Measurements from ENCODE around the gene MUC5AC.
"Not testable (repeated sequence)": the region's sequence is repeated elsewhere in the genome, so short reads cannot be mapped to it uniquely, and the experiment has no call there.

MUC5AC gene

DNA sequence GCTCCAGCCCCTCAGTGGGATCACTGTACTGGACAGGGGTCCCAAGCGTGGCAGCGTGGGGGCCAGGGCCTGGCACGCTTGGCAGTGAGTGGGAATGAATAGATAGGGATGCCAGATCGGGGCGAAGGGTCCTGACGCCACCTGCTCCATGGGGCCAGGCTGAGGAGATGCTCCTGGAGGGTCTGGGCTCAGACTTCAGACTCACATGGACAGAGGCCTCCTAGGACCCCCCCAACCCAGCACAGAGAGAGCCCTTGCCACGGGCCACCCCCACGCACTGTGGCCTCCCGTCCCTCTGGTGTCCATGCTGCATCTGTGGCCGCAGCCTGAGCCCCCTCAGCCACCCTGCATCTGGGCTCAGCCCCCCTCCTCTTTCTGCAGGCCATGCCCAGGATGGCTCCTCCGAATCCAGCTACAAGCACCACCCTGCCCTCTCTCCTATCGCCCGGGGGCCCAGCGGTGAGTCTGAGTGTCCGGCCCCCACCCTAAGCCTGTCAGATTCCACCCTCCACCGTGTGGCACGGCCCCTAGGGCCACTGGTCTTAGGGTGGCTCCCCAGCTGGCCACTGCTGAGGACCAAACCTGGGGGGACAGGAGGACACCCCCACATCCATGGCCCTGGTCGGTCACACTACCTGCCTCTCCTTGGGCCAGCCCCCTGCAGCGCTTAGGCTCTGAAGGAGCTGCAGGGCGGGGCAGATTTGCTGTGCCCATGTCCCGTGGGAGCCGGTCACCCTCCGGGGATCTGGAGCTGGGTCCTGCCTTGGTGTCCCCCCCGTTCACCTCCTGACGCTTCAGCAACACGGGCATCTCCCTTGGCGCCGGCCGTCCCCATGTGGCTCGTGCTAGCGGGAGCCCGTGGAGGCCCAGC lies 2.7 kb downstream of the MUC5AC start:
- DNase-seq (ENCODE audit: low read depth, low spot score): no peak

DNA sequence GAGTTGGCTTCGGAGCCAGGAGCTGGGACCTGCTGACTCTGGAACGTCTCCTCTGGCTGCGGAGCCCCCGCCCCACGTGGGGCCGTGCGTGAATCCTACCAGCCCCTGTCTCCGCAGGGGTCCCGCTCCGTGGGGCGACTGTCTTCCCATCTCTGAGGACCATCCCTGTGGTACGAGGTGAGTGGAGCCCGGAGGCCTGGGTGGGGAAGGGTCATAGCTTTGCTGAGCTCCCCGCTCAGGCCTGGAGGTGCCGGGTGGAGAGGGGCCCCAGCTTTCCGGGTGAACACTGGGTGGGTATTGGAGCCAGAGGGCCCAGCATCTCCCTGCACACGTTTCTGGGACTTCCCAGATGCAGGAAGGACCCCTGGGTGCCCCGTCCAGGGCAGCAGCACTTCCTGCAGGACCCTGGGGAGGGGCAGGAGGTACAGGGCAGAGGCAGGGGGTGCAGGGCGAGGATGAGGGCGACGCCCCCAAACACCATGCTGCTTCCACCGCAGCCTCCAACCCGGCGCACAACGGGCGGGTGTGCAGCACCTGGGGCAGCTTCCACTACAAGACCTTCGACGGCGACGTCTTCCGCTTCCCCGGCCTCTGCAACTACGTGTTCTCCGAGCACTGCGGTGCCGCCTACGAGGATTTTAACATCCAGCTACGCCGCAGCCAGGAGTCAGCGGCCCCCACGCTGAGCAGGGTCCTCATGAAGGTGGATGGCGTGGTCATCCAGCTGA lies 3.8 kb downstream of the MUC5AC start:
- DNase-seq (ENCODE audit: low read depth, low spot score): no peak

DNA sequence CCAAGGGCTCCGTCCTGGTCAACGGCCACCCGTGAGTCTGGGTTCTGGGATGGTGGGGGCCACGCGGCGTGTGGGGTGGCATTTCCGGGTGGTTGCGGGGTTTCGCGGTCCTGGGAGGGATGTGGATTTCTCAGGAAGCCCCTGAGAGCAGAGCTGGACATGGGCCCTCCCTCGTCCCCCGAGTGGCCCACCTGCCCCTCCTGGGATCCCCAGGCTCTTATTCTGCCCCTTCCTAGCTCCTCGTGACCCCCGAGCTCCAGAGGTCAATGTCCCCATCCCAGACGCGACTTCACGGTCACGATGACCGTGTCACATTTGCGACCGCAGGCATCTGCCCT lies 4.4 kb downstream of the MUC5AC start:
- DNase-seq (ENCODE audit: low read depth, low spot score): no peak

DNA sequence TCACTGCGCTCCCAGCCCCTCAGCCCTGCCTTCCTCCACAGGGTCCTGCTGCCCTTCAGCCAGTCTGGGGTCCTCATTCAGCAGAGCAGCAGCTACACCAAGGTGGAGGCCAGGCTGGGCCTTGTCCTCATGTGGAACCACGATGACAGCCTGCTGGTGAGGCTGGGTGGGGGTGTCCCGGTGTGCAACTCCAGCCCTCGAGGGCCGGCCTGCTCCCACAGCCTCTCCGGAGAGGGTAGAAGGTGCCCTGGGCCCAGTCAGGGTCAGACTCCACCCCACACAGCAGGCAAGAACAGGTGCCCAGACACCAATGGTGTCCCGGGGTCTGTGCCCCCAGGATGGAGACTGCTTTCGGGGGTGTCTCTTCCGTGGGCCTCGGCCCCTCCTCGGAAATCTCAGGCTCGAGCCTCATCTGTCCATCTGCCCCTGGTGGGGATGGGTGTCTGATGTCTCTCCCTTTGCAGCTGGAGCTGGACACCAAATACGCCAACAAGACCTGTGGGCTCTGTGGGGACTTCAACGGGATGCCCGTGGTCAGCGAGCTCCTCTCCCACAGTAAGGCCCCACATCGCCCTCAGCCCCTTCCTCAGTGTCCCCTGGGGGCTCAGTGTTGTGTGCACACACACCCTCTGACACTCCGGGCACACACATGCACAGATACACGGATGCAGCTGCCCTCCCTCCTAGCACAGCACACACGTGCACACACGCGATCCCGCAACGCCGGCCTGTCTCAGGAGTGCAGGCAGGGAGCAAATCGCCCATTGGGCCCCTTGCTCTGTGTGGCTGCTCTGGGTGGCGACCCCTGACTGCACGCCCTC lies 4.9 kb downstream of the MUC5AC start:
- DNase-seq (ENCODE audit: low read depth, low spot score): no peak

DNA sequence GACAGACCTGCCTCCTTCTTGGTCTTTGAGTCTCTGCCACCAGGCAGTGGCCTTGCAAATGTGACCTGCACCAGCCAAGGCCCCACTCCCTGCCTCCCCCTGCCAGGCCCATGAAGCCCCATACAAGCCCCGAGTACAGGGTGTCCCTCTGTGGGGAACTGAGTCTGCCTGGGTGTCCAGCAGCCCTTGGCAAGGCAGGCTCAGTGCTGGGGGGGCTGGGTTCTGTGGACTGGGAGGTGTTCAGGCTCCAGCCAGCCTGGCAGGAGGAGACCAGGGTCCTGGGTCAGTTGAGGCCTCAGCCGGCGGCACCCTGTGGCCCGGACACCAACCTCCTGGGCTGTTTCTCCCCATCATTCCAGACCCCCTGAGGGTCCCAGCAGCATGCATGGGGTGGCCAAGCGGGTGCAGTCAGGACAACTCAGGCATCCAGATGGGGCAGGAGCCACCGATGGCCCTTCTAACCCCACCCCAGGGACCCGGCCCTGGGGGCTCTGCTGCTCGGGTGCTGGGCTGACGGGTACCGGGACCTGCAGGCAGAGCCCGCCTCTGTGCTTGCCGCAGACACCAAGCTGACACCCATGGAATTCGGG lies 5.7 kb downstream of the MUC5AC start:
- no peak for DNase-seq (ENCODE audit: low read depth, low spot score)

DNA sequence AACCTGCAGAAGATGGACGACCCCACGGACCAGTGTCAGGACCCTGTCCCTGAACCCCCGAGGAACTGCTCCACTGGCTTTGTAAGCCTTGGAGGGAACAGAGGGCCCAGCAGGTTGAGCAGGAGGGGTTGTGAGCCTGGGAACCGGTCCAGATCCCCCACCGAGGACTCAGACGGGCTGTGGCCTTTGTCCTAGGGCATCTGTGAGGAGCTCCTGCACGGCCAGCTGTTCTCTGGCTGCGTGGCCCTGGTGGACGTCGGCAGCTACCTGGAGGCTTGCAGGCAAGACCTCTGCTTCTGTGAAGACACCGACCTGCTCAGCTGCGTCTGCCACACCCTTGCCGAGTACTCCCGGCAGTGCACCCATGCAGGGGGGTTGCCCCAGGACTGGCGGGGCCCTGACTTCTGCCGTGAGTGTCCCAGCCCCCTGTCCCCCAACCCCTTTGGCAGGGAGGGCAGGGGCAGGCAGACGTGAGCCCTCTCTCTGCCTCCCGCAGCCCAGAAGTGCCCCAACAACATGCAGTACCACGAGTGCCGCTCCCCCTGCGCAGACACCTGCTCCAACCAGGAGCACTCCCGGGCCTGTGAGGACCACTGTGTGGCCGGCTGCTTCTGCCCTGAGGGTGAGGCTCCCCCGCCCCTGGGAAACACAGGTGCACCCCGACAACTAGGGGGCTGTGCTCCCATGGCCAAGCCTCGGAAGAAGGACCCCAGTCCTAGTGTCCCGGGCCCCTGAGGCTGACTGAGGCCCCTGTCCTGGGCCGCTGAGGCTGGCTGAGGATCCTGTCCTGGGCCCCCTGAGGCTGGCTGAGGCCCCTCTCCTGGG lies 6.4 kb downstream of the MUC5AC start:
- DNase-seq (ENCODE audit: low read depth, low spot score): no peak

DNA sequence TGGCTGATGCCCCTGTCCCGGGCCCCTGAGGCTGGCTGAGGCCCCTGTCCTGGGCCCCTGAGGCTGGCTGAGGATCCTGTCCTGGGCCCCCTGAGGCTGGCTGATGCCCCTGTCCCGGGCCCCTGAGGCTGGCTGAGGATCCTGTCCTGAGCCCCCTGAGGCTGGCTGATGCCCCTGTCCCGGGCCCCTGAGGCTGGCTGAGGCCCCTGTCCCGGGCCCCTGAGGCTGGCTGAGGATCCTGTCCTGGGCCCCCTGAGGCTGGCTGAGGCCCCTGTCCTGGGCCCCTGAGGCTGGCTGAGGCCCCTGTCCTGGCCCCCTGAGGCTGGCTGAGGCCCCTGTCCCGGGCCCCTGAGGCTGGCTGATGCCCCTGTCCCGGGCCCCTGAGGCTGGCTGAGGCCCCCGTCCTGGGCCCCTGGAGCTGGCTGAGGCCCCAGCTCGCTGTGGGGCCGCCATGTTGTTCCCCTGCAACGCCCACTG lies 7.1 kb downstream of the MUC5AC start:
- not testable (repeated sequence) for DNase-seq (ENCODE audit: low read depth, low spot score)

DNA sequence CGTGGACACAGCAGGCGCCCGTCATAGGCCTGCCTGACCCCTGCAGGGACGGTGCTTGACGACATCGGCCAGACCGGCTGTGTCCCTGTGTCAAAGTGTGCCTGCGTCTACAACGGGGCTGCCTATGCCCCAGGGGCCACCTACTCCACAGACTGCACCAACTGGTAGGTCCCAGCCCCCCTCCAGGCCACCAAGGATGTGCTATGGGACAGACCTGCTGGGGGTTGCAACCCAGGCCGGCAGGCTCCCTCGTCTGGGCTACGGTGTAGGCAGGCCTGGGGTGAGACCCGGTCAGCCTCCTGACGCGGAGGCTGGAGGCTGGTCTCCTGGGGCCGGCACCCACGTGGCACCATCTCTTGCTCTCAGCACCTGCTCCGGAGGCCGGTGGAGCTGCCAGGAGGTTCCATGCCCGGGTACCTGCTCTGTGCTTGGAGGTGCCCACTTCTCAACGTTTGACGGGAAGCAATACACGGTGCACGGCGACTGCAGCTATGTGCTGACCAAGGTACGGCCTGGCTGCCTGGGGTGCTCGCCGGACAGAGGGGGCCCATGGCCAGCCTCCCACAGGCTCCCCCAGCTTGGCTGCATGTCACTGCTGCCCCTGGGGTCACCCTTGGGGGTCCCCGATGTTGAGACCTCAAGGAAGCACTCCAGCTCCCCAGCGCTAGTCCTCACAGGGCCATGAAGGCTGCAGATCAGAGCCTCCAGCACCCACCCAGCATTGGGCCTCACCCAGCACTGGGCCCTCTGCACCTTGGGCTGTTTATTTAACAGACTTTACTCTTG lies 7.7 kb downstream of the MUC5AC start:
- DNase-seq (ENCODE audit: low read depth, low spot score): no peak

DNA sequence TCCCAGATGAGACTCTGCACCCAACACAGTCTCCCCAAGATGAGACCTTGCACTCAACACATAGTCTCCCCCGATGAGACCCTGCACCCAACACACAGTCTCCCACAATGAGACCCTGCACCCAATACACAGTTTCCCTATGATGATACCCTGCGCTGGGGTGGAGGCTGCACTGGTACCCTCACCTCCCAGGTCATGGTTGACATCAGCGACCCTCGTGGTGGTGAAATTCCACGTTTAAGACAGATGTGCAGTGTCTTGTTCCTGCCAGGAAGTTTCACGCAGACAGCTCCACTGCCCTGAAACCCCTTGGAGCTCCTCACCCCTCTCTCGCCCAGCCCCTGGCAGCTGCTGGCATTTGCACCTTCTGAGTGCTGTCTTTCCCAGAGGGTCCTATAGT lies 9.5 kb downstream of the MUC5AC start:
- DNase-seq (ENCODE audit: low read depth, low spot score): no peak

DNA sequence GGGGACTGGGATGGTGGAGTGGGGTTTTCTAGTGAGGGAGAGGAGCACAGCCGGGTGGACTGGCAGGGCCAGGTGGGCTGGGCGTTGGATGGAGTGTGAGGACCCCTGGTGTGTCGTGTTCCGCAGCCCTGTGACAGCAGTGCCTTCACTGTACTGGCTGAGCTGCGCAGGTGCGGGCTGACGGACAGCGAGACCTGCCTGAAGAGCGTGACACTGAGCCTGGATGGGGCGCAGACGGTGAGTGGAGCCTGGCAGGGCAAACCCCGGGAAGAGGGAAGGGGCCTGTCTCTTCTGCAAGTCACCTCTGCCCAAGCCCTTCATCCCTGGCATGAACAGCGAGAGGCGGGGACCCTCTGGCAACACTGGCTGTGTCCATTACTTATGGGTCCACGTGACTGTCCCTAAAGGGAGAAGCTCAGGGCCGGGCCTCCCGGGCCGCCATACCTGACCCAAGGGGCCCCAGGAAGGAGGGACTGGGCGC lies 10.0 kb downstream of the MUC5AC start:
- DNase-seq (ENCODE audit: low read depth, low spot score): no peak

DNA sequence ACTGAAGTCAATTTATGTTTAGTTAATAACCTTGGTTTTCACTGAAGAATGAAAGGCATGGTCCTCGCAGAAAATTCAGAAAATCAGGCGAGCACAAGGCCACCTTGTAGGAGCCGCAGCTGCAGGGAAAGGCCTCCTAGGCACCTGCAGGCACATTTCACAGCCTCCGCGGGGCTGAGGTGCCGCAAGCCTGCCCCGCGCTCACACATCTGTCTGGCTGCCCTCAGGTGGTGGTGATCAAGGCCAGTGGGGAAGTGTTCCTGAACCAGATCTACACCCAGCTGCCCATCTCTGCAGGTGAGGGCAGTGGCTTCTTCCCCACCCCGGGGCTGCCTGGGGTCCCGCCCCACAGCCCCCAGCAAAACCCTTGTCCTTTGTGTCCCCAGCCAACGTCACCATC lies 10.5 kb downstream of the MUC5AC start:
- no peak for DNase-seq (ENCODE audit: low read depth, low spot score)

DNA sequence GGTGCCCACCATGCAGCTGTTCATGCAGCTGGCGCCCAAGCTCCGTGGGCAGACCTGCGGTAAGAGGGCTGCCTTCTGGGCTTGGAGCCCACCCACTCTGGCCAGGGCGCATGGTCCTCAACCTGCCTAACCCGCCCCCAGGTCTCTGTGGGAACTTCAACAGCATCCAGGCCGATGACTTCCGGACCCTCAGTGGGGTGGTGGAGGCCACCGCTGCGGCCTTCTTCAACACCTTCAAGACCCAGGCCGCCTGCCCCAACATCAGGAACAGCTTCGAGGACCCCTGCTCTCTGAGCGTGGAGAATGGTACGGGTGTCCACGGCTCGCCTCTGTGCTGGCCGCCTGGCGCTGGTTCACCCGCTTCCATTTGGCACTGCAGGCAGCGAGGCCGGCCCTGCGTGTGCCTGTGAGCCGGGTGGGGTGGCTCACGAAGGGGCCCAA lies 11.0 kb downstream of the MUC5AC start:
- DNase-seq (ENCODE audit: low read depth, low spot score): no peak

DNA sequence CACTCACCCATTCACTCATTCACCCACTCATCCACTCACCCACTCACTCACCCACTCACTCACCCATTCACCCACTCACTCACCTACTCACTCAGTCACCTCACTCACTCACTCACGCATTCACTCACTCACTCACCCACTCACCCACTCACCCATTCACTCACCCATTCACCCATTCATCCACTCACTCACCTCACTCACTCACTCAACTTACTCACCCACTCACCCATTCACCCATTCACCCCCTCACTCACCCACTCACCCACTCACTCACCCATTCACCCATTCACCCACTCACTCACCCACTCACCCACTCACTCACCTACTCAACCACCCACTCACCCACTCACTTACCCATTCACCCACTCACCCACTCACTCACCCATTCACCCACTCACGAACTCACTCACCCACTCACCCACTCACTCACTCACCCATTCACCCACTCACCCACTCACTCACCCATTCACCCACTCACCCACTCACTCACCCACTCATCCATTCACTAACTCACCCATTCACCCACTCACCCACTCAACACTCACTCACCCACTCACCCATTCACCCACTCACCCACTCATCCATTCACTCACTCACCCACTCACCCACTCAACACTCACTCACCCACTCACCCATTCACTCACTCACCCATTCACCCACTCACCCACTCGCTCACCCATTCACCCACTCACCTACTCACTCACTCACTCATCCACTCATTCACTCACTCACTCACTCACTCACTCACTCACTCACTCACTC lies 13.7 kb downstream of the MUC5AC start:
- DNase-seq (ENCODE audit: low read depth, low spot score): no peak

DNA sequence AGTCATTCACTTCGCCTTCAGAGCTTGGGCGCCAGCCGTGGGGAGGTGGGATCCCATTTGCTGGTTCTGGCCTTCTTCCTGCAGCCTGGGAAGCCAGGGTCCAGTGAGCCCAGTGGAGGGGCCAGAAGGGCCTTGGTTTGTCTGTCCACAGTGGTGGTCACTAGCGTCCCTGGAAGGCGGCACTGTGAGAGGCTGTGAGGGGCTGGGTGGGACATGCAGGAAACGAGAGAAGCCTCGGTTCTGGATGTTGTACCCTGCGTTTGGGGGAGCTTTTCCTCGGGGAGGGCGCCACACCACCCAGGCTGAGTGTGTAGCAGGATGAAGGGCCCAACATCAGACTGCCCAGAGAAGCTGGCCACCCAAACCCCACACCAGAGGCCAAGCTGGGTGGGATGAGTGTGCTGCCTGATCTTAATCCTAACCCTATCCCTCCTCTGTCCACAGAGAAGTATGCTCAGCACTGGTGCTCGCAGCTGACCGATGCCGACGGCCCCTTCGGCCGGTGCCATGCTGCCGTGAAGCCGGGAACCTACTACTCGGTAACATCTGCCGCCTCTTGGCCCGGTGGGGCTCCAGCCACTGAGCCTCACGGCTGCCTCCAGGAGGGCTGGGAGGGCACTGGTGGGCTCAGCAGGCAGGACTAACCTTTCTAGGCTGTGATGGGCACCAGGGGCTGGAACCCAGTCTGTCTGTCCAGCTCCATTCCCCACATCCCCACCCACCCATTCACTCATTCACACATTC lies 14.4 kb downstream of the MUC5AC start:
- no peak for DNase-seq (ENCODE audit: low read depth, low spot score)

DNA sequence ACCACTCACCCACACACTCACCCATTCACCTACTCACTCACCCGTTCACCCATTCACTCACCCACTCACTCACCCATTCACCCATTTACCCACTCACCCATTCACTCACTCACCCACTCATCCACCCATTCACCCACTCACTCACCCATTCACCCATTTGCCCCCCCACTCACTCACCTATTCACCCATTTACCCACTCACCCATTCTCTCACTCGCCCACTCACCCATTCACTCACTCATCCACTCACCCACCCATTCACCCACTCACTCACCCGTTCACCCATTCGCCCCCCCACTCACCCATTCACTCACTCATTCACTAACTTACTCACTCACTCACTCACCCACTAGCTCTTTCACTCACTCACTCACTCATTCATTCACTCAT lies 15.0 kb downstream of the MUC5AC start:
- no peak for DNase-seq (ENCODE audit: low read depth, low spot score)

DNA sequence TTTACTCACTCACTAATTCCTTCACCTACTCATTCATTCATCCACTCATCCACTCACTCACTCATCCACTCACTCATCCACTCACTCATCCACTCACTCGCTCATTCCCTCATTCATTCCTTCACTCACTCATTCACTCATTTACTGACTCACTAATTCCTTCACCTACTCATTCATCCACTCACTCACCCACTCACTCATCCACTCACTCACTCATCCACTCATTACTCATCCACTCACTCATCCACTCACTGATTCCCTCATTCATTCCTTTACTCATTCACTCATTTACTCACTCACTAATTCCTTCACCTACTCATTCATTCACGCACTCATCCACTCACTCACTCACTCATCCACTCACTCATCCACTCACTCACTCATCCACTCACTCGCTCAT lies 15.6 kb downstream of the MUC5AC start:
- not testable (repeated sequence) for DNase-seq (ENCODE audit: low read depth, low spot score)

DNA sequence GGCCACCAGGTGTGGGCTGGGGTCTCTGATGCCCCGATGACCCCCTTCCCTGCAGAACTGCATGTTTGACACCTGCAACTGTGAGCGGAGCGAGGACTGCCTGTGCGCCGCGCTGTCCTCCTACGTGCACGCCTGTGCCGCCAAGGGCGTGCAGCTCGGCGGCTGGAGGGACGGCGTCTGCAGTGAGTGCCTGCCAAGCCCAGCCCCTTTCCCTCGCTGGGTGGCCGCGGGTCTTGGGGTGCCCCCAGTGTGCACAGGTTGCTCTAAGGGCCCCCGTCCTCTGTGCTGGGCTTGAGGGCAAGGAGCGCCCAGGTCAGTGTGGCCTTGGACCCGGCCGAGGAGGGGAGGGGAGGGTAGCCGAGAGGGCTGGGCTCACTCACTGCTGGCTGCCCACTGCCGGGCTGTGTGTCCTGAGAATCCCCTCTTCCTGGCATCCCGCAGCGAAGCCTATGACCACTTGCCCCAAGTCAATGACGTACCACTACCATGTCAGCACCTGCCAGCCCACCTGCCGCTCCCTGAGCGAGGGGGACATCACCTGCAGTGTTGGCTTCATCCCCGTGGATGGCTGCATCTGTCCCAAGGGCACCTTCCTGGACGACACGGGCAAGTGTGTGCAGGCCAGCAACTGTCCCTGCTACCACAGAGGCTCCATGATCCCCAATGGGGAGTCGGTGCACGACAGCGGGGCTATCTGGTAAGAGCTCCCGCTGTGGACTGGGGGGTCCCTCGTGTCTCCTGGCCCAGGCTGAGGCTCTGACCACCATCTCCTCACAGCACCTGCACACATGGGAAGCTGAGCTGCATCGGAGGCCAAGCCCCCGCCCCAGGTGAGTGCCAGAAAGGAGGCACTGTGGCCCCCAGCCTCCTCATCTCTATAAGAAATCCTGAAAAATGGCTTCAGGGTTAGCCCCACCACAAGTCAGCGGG lies 17.0 kb downstream of the MUC5AC start:
- DNase-seq (ENCODE audit: low read depth, low spot score): no peak
